Measurements from ENCODE around the gene RIPK1.

RIPK1 gene

GRCh38 chr6:3086282-3086946 lies 18.1 kb downstream of the RIPK1 start:
- DNase-seq, result no peak

GRCh38 chr6:3088446-3088845 lies 20.2 kb downstream of the RIPK1 start:
- no peak for DNase-seq

DNA sequence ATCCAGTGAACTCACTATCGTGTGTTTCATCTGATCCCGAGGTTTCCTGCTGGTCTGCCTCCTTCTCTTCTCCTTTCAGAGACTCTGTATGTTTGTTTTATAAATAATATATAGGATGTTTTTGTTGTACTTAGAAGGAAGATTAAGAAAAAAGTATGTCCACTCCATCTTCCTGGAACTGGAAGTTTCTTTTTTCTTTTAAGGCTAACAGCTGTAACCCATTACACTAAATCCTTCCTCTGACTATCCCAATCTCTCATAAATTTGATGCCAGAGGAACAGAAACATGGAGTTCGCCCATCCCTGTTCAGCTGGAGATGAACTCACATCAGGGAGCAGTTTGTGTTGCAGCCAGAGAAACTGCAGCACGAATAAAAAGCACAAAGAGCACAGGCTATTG lies 20.7 kb downstream of the RIPK1 start:
- DNase-seq, result no peak

GRCh38 chr6:3090013-3090412 lies 21.7 kb downstream of the RIPK1 start:
- DNase-seq, result peak in 1 of 2 experiments; percentile 13

GRCh38 chr6:3094815-3095214 lies 26.5 kb downstream of the RIPK1 start:
- DNase-seq, result no peak

- DNase-seq, result no peak
Measured at GRCh38 chr6:3102875-3103274, 34.6 kb downstream of the RIPK1 start.

DNA sequence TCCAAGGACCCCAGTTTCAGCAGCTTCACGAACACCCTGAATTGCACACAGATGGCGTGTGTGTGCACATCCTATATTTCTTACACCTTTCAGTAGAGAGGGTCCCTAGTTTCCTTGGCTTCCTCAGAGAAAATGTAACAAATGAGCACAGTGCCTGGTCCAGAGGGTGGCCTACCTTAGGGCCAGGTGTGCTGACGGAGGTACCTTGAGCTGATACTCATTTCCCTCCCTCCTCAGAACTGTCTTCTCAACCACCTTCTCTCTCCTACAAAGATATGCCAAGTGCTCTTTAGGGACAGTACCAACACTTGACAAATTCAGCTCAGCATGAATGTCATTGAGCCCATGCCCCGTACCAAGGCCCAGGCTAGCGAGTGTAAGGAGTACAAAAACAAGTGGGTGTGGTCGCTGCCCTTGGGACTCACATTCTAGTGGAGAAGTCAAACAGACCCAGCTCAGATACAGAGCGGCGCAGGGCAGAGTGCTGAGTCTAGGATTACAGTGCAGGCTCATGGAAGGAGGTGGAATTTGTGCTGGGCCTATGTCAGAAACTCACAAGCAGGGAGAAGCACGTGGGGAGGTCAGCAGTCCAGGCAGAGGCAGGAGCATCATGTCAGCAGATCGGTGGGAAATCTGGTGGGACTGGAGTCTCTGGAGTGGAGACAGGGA lies 40.6 kb downstream of the RIPK1 start:
- no peak for DNase-seq

DNA sequence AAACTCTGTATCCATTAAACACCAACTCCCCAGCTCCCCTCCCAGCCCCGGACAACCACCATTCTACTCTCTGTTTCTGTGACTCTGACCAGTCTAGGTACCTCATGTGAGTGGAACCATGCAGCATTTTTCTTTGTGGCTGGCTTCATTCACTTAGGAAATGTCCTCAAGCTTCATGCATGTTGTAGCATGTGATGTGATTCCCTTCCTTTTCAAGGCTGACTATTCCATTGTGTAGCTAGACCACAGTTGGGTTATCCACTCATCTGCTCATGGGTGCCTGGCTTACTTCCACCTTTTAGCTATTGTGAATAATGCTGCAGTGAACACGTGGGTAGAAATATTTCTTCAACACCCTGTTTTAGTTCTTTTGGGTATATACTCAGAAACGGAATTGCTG lies 41.5 kb downstream of the RIPK1 start:
- DNase-seq, result no peak

DNA sequence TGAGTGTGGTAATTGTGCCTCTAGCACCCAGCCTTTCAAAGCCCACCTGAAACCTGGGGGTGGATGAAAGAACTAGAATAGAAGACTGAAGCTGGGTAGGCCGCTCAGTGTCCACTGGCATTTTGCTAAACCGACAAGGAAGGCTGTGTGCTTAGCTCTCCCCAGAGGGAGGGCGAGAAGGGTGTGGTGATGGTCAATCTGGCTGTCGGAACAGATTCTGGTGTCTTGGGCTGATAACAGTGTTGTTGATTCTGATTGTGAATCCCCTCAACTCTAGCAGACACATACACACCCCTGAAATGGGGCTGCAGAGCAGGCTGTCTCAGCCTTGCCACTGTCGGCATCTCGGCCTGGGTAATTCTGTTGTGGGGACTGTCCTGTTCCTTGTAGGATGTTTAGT lies 46.1 kb downstream of the RIPK1 start:
- no peak for DNase-seq

- DNase-seq, result no peak
Measured at GRCh38 chr6:3117912-3118352, 49.6 kb downstream of the RIPK1 start.

GRCh38 chr6:3118353-3119039 lies 50.2 kb downstream of the RIPK1 start, which contains the start of gene BPHL:
BPHL (plus strand) TSS chr6:3118711; CDS start chr6:3118741, 30 bp downstream.
- DNase-seq, result peak; percentile 89 to 94

DNA sequence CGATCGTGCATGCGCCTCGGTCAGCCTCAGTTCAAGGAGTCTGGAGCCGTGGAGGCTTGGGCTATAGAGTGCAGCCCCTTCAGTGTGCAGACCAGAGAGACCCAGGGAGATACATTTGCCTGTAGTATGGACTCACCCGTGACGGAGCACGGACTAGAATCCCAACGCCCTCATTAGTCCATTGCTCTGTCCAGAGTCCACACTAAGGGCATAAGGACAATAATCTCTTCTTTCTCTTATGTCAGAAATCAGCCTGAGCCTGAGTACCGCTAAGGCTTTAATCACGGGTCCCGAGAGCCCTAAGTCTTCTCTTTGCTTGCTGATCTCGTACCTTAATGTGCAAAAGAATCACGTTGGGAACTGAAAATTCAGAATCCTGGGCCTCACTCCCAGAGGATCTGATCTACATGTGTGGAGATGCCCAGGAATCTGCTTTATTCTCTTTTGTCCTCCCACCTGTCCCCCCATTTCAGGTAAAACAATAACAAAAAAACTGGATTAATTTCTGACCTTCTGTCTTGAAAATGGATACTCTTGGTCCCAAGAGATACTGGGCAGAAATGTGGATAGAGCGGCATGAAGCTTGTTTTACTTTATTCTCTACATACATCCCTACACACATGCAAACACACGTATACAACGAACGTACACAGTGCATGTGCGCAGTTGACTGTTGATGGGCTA lies 50.9 kb downstream of the RIPK1 start:
- peak in 1 of 2 experiments; percentile 54 for DNase-seq

- no peak for DNase-seq
Measured at GRCh38 chr6:3120765-3121089, 52.4 kb downstream of the RIPK1 start.

DNA sequence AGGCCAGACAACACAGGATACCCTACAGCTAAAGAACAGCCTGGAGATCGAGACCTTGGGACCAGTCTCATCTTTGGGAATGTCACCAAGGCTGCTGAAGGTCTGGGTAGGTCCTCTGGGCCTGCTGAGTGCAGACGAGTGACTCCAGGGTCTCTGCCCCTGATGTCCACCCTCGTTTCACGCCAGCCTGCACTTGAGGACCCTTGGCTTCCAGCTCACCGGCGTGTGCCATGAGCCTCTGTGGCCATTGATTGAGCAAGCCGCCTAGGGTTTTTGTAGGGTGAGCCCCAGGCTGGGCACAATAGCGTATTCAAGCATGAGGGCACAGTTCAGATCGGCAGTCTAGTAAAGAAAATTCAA lies 54.5 kb downstream of the RIPK1 start:
- DNase-seq, result no peak

DNA sequence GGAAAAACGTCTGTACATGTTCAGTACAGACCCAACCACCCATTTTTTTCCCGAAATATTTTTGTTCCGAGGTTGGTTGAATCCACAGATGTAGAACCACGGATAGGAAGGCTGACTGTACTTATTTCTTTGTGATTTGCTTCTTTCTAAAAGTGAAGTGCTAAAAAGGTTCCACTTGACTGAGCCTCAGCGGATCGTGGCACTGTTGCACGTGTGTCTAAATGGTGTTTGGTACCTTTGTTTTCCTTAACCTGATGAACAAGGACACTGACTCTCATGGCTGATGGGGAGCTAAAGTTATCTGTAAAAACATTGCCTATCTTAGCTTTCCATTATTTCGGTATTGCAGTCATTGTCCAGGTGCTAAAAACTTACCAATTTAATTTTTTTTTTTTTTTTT lies 56.4 kb downstream of the RIPK1 start:
- DNase-seq, result no peak

DNA sequence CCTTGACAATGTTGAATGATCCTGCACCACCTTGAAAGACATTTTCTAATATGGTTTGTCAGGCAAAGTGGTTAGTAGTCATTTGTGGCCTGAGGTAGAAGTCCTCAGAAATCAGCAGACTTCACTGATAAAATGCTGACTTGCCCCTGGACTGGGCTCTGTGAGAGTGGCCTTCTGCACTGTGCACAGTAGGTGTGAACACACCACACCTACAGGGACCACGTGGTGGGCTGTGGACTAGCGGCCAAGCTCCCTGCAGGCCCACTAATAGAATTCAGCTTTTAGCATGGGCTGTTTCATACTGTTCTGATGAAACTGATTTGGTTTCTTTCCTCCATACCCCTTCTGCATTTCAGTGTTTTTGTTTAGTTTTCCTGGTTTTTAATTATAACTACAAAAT lies 57.5 kb downstream of the RIPK1 start:
- DNase-seq, result no peak

DNA sequence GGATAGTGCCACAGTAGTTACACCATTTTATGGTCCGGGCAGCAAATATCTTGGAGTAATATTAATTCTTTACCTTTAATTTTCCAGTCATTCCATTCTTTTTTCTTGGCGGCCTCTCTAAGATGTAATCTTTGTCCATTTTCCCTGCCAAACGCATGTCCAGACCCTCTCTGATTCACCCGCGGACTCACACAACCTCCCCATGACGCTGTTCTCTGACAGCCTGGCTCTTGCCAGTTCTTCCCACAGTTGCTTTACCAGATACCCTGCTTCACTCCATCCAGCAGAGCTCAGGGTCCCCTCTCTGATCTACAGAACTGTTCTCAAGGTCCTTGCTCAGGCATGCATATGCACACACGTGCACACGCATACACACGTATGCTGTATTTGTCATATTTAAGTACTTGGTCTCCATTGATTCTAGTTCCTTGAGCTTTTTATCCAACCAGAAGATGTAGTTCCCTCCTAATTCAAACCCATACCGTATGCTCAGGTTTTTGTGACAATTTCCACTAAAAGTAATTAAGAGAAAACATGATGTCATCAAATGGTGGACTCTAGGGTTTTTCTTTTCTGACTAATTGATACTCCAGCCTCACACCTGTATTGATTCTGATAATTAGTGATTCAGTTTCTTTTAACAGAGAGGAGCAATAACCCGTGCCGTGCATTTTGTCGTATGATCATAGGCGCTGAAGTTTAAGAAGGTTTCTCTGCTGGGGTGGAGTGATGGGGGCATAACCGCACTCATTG lies 60.2 kb downstream of the RIPK1 start:
- no peak for DNase-seq

GRCh38 chr6:3131695-3132094 lies 63.4 kb downstream of the RIPK1 start:
- no peak for DNase-seq

DNA sequence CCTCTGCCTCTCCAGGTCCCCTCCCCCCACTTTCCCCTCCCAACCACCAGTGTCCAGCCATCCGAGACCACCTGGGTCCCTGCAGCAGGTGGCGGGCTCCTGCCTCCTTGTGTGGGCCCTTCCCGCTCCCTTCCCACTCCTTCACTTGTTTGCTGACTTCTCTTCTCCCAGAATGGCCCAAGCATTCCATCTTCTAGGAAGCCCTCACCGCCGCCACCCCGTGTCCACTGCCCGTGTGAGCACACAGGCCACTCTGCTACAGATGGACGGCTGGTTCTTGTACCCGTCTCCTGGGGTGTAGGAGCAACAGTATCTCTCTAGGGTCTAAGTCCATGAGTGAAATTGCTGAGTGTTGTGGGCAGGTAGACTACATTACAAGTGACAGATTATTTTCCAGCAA lies 65.2 kb downstream of the RIPK1 start:
- no peak for DNase-seq

- DNase-seq, result no peak
Measured at GRCh38 chr6:3135668-3136291, 67.5 kb downstream of the RIPK1 start.

GRCh38 chr6:3136292-3137011 lies 68.2 kb downstream of the RIPK1 start:
- no peak for DNase-seq

Data from NCI-H446 (cell line).